Smooth muscle cell (in vitro differentiated cells): ENCODE measurements around the gene WDR17. TPM values are rescaled to one million over a fixed set of nuclear protein-coding genes. Genes with fewer than 3 reads are reported as not detected.

Source experiments
- DNase-seq: peaks from one replicate; lab custom pipeline; 2025; ENCODE audit not compliant: unreplicated experiment; lab: John Stamatoyannopoulos, UW
- H2AFZ ChIP-seq: fragments of 200-600 bp; sonication (generic); 2 replicates; pipeline ENCODE4 v1.6.0; 2016; ENCODE audit warnings: antibody characterized with exemption, low read depth, mild to moderate bottlenecking
- H3F3A ChIP-seq: fragments of 200-600 bp; sonication (generic); 2 replicates; pipeline ENCODE4 v1.6.0; 2017; ENCODE audit warnings: antibody characterized with exemption, low read depth
- H3K27ac ChIP-seq: fragments of 200-600 bp; sonication (generic); 2 replicates; pipeline ENCODE4 v1.5.1; 2016; ENCODE audit warnings: low read depth, mild to moderate bottlenecking
- H3K27me3 ChIP-seq: fragments of 200-600 bp; sonication (generic); 2 replicates; pipeline ENCODE4 v1.6.1; 2016; ENCODE audit warnings: low read depth, mild to moderate bottlenecking
- H3K36me3 ChIP-seq: fragments of 200-600 bp; sonication (generic); 2 replicates; pipeline ENCODE4 v1.5.1; 2016; ENCODE audit warnings: low read depth
- H3K4me1 ChIP-seq: fragments of 200-600 bp; sonication (generic); 2 replicates; pipeline ENCODE4 v1.5.1; 2016; ENCODE audit warnings: low read depth
- H3K4me2 ChIP-seq: fragments of 200-600 bp; sonication (generic); 2 replicates; pipeline ENCODE4 v1.6.0; 2016; ENCODE audit warnings: mild to moderate bottlenecking
- H3K4me3 ChIP-seq: fragments of 200-600 bp; sonication (generic); 2 replicates; pipeline ENCODE4 v1.5.1; 2016; ENCODE audit warnings: mild to moderate bottlenecking
- H3K79me2 ChIP-seq: fragments of 200-600 bp; sonication (generic); 2 replicates; pipeline ENCODE4 v1.6.0; 2016; ENCODE audit warnings: low read depth, mild to moderate bottlenecking
- H3K9ac ChIP-seq: fragments of 200-600 bp; sonication (generic); 2 replicates; pipeline ENCODE4 v1.6.0; 2016; ENCODE audit warnings: low read depth
- H3K9me3 ChIP-seq: fragments of 200-600 bp; sonication (generic); replicated peaks from 2 replicates; pipeline ENCODE4 v1.5.1; 2016; ENCODE audit warnings: low read depth
- H4K20me1 ChIP-seq: fragments of 200-600 bp; sonication (generic); 2 replicates; pipeline ENCODE4 v1.6.0; 2016; ENCODE audit warnings: low read depth
- WGBS: methylation state at CpG from one replicate; pipeline ENCODE4 v1.1.7; 2016; ENCODE audit warnings: low lambda C conversion rate; 5-methylcytosine and 5-hydroxymethylcytosine counted together
- polyA plus RNA-seq: library from polyadenylated mRNA; unstranded; fragments of >200 nt; fragmentation: Nextera tagmentation; extraction: Ambion mirVana; gene quantifications from 2 replicates; pipeline ENCODE4 v1.2.1, GENCODE V29; 2016
- total RNA-seq: library from RNA; depleted of rRNA; stranded (reverse); fragments of >200 nt; gene quantifications from 2 replicates; pipeline ENCODE4 v1.2.3, GENCODE V29; 2014
- TF ChIP-seq, protein P1 (sequence below): fragments of 200-600 bp; sonication (generic); IDR thresholded peaks from 2 replicates; pipeline ENCODE4 v1.5.1; 2017; ENCODE audit warnings: borderline replicate concordance, mild to moderate bottlenecking, antibody characterized with exemption; ENCODE audit not compliant: insufficient read depth, poor library complexity, severe bottlenecking

The WDR17 gene
- total and polyA plus RNA-seq, 2 experiments from 2014 or later: 0.49 to 0.50 TPM

DNA sequence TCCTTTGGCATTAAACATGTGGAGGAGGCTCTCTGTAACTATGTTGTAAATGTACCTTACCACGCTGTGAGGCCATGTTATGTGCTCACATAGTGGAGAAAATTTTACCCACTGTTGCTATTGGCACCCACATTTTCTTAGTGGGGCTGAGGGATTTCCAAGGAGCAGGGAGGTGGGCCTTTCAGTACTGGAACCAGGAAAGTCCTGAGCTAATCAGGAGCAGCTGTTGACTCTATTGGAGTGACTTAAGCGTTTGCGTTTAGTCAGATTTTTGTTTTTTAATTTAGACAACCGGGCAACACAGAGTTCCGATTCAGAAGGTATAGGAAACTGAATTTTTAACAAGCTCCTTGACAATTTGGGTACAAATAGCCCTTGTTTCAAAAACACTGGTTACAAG lies 30.7 kb upstream of the WDR17 start:
- Histone ChIP-seq H3K27me3 (peaks cover 9% of the 10 kb centered on the region), H3K9me3 (no peaks in the 10 kb centered on the region), H3K4me1 (no peaks in the 10 kb centered on the region), H4K20me1 (no peaks in the 10 kb centered on the region), H3F3A (no peaks in the 10 kb centered on the region), H3K4me3 (no peak overlapping the region), H2AFZ (no peak overlapping the region), H3K36me3 (no peaks in the 10 kb centered on the region), H3K9ac (no peak overlapping the region), H3K4me2 (no peak overlapping the region), H3K79me2 (no peaks in the 10 kb centered on the region), H3K27ac (no peak overlapping the region)
- TF ChIP-seq, protein P1, sequence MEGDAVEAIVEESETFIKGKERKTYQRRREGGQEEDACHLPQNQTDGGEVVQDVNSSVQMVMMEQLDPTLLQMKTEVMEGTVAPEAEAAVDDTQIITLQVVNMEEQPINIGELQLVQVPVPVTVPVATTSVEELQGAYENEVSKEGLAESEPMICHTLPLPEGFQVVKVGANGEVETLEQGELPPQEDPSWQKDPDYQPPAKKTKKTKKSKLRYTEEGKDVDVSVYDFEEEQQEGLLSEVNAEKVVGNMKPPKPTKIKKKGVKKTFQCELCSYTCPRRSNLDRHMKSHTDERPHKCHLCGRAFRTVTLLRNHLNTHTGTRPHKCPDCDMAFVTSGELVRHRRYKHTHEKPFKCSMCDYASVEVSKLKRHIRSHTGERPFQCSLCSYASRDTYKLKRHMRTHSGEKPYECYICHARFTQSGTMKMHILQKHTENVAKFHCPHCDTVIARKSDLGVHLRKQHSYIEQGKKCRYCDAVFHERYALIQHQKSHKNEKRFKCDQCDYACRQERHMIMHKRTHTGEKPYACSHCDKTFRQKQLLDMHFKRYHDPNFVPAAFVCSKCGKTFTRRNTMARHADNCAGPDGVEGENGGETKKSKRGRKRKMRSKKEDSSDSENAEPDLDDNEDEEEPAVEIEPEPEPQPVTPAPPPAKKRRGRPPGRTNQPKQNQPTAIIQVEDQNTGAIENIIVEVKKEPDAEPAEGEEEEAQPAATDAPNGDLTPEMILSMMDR: no peak
- WGBS: 85% methylated on average over 5 of the region's 5 CpGs
- no peak for DNase-seq

DNA sequence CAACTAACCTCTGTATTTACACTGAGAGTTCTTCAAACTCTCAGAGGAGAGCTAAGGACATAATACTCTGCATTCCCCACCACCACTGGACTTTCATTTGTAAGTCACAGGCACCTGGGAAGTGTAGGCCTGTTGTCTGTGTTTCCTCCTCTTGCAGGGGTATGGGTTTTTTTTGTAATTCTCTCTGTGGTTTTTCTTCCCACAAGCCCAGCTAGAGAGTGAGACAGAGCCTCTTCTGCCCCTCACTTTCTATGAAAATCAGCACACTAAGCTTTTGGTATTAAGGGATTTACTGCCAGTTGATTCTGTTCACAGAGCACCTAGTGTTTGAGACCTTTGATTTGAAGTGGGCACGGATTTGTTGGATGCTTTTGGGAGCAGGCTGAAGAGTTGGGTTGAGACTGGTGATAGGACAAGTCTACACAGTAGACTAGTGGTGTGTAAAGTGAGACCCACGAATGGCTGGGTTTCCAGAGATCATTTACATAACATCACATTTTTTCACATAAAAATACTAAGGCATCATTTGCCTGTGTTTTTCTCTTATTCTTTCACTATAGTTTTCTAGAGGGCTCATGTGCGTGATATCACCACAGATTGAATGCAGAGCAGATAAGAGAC lies 28.9 kb upstream of the WDR17 start:
- Histone ChIP-seq H3K9ac (no peak overlapping the region), H3K4me3 (no peak overlapping the region), H3F3A (no peaks in the 10 kb centered on the region), H3K27ac (no peak overlapping the region), H3K9me3 (no peaks in the 10 kb centered on the region), H3K4me1 (no peaks in the 10 kb centered on the region), H4K20me1 (no peaks in the 10 kb centered on the region), H3K36me3 (no peaks in the 10 kb centered on the region), H3K4me2 (peak overlapping the region; percentile 31), H3K27me3 (no peaks in the 10 kb centered on the region), H3K79me2 (no peaks in the 10 kb centered on the region), H2AFZ (no peak overlapping the region)
- TF ChIP-seq, protein P1: no peak
- WGBS: 76% methylated on average over 3 of the region's 3 CpGs
- DNase-seq: no peak

DNA sequence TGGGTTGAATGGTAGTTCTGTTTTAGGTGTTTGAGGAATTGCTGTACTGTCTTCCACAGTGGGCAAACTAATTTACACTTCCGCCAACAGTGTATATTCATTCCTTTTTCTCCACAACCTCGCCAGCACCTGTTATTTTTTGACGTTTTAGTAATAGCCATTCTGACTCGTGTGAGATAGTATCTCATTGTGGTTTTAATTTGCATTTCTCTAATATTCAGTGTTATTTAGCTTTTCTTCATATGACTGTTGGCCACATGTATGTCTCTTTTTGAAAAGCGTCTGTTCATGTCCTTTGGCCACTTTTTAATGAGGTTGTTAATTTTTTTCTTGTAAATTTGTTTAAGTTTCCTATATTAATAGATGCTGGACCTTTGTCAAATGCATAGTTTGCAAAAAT lies 26.9 kb upstream of the WDR17 start:
- 94% methylated on average over 5 of the region's 5 CpGs for WGBS
- H2AFZ ChIP-seq: no peak overlapping the region

More for the DNA sequence above, 26.9 kb upstream of the WDR17 start:
- H3K27ac ChIP-seq: no peak overlapping the region
- H3K4me2 ChIP-seq: no peak overlapping the region
- no peaks in the 10 kb centered on the region for H3K27me3 ChIP-seq
- no peaks in the 10 kb centered on the region for H3K9me3 ChIP-seq
- H3K4me3 ChIP-seq: no peak overlapping the region
- H3F3A ChIP-seq: no peaks in the 10 kb centered on the region
- no peaks in the 10 kb centered on the region for H3K4me1 ChIP-seq
- TF ChIP-seq, protein P1: no peak
- H3K36me3 ChIP-seq: no peaks in the 10 kb centered on the region
- H4K20me1 ChIP-seq: no peaks in the 10 kb centered on the region
- H3K9ac ChIP-seq: no peak overlapping the region
- no peaks in the 10 kb centered on the region for H3K79me2 ChIP-seq
- DNase-seq: no peak
